KBM-7 (cell line): ENCODE results near the gene FOXN1.
"Not testable (repeated sequence)": the region's sequence is repeated elsewhere in the genome, so short reads cannot be mapped to it uniquely, and the experiment has no call there.

ENCODE experiments used
- DNase-seq: peaks from one replicate; pipeline ENCODE4 v3.0.0-alpha.2; 2015
- in situ Hi-C: fragments of 300-500 bp; cut with MboI; formaldehyde crosslinking; loops from 2 replicates; pipeline ENCODE4 v1.14.3; 2020; ENCODE audit warnings: low sequenced_read_pairs, low pct_unique_long_range_greater_than_20kb, mixed read lengths

The FOXN1 gene

DNA sequence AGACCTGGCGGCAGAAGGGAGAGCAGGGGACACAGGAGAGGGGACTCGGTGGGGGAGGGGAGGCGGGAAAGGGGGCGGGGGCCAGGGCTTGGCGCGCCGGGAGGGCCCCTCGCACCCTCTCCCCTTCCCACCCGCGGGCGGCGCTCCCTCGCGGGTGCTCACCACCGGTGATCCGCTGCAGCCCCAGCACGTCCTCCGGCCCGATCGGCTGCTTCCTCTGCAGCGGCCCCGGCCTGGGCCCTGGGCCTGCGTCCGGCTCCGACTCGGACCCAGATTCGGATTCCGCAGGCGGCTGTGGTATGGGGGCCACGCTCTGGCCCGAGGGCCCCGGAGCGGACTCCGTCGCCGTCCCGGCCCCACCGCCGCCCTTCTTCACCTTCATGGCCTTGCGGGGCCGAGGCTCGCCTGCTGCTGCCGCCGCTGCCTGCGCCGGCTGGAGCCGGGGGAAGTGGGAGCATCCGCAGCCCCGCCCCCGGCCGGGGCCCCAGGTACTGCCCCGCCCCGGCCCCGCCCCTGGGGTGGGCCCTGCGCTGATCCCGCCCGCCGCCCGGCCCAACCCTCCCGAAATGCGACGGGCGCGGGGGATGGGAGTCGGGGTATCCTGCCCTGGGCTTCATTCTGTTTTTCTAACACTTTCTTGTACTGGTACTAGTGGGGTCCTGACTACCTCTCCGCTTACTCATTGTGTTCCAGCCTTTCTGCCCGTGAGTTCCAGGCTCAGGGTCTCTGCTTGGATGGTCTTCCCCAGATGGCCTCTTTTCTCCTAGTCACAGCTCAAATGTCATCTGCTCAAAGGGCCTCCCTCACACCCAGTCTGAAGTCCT lies 46.2 kb downstream of the FOXN1 start, which contains the start of gene UNC119:
TSS of gene UNC119 (minus strand) at position 449 of the 824 bp plus-strand sequence. CDS start at position 382, 67 bp downstream.
- in situ Hi-C loops: no loop called here

DNA sequence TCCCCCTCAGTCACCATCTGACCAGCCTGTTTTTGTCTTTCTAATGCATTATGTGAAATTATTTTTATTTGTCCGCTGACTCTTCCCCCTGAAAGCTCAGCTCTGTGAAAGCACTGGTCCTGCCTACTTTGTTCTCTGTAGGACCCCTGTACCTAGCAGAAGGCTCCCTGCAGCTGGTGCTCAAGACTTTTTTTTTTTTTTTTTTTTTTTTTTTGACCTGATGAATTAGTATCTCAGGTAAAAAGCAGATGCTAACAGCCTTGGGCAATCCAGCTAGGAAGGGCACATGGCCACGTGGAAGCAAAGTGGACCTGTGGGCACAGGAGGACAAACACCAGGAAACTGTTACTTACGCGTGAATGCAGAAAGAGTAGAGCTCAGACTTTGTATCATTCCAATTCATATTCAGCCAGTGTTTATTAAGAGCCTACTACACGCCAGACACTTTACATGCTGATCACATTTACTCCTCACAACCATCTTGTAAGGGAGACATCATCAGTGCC lies 46.9 kb downstream of the FOXN1 start:
- DNase-seq: no peak
- in situ Hi-C loops: no loop called here

More for the DNA sequence above, 46.2 kb downstream of the FOXN1 start, which contains the start of gene UNC119:
- peak; percentile 63 for DNase-seq

DNA sequence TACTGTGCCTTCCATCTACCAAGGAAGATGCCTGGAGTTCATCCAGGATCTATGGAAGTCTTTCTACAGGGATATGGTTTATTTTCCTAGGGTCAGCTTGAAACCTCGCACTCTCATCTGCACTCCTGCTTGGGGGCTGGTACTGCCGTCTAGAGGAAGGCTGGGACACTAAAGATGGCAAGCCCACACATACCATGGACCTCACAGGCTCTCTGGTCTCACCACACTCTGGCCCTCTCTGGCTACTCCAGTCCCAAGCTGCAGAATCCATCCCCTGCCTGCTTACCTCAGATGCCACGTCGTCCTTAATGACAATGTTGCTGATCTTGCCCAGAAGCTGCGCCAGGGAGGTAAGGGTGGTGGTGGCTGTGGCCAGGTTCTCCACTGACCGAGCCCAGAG lies 48.4 kb downstream of the FOXN1 start:
- DNase-seq: no peak
- in situ Hi-C loops: no loop called here

DNA sequence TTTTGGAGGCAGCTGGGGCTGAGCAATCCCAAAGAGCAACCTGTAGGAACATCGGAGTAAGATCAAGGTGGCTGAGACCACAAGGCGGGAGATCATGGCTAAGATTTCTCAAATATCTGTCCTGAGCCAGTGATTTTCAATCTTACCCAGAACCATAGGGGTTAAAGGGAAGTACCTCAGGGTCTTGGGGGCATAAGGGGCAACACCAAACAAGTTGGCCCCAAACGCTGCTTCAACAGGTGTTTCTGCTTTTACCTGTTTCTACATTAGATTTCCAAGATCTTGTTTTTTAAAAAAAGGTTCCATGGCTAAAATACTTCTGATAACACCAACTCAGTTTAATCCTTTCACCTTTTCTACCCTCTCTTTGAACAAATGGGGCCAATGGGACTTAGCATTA lies 48.9 kb downstream of the FOXN1 start:
- in situ Hi-C loops: no loop called here
- DNase-seq: no peak

DNA sequence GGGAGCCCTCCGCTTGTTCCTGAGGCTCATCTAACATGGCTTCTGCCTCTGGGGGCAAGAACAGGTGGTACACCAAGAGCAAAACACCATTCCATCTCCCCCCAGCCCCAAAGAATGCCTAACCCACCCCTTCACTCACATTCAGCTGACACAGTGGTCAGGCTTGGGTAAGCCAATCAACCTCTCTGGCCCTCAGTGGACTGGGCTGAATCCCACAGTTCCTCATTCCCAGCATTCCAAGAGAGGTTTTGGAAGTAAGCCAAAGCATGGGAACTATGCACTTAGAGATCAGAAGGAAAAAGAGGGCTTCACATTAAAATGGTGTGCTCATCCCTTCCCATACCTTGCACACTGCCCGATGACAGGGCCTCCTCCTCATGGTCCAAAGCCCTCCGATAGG lies 57.3 kb downstream of the FOXN1 start:
- in situ Hi-C loops: no loop called here
- DNase-seq: no peak

DNA sequence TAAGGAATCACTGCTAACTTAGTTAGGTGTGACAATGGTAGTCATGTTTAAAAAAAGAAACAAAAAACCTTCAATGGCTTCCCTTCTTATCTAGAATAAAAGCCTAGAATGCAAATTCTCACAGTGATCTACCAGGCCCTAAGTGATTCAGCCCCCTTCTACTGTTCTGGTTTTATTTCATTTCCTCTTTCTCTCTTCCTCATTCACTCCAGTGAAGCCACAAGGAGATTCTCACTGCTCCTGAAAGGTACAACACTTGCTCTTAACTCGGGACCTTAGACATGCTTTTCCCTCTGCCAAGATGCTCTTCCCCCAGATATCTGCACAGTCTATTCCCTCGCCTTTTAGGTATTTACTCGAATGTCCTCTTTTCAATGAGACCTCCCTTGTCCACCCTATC lies 61.5 kb downstream of the FOXN1 start:
- peak; percentile 77 for DNase-seq
- in situ Hi-C loops: no loop called here

DNA sequence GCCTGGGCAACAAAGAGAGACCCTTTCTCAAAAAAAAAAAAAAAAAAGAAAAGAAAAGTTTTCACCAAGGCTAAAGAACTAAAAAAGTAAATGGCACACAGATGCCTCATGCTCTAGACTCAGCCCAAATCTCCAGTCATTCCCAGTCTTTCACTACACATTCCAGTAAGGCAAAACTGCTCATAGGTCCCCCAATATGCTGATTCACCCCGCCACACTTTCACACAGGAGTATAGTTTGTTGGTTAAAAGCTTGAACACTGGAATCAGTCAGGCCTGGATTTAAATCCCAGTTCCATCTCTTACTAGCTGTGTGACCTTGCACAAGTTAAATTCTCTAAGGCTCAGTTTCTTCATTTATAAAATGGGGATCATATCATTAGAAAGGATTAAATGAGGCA lies 63.3 kb downstream of the FOXN1 start:
- in situ Hi-C loops: no loop called here
- no peak for DNase-seq

DNA sequence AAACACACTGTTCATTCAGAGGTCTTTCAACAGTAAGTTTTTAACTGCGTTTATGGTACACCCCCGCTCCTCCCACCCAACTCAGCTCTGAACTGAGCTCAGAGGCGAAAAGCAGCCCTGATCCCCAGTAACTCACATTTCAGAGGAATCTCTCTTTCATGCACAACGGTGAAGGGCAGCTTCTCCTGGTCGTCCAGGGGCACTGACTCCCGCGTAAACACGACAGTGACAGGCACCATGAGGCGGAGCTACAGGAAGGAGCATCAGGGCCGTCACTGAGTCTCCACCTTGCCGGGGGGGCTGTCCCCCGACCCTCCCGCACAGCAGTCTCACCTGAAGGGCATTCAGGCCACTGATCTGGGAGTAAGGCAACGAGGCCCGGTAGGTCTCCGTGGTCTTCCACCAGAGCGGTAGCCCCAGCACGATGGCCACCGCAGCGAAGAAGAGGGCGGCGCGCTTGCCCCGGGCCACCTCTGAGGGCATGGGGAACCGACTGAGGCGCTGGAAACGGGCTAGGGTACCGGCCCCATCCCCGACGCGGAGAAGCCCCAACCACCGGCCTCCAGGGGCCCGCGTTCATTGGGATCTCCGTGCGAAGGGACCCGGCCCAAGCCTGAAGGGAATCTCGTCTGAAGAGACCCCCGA lies 64.7 kb downstream of the FOXN1 start:
- in situ Hi-C loops: no loop called here
- peak; percentile 46 for DNase-seq

DNA sequence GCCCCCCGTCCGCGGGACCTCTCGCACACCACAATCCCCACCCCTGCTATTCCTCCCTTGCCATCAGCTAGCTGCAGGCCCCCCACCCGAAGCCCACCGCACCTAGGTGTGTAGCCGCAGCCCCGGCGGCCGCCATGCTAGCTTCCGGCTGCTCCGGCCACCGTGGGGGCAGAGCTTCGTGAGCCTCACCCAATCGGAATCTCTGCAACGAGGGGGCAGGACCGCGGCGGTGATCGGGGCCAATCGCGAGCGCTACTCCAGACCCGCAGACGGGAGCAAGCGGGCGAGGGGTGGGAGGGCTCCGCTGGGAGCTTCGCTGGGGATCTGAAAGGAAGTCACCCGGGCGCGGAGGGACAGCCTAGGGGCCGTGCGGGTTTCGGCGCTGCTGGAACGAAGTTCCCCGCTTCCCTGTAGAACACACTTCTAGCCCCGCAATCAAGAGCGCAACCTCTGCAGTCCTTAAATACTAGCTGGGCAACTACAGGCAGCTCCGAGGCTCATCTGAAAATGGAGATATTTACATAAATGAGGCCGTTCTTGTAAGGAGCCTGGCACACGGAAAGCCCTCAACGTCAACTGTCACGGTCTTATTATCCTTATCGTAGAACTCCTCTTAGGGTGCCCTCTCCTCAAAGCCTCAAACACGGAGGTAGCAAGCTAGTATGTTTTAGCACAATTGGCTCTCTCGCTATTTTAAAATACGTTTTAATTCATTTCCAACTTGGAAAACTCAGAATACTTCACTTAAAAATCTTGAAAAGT lies 65.4 kb downstream of the FOXN1 start, which contains the start of gene PIGS:
TSS of gene PIGS (minus strand) at position 164 of the 762 bp plus-strand sequence. CDS start at position 136, 28 bp downstream.
- in situ Hi-C loops: no loop called here
- peak; percentile 94 for DNase-seq

DNA sequence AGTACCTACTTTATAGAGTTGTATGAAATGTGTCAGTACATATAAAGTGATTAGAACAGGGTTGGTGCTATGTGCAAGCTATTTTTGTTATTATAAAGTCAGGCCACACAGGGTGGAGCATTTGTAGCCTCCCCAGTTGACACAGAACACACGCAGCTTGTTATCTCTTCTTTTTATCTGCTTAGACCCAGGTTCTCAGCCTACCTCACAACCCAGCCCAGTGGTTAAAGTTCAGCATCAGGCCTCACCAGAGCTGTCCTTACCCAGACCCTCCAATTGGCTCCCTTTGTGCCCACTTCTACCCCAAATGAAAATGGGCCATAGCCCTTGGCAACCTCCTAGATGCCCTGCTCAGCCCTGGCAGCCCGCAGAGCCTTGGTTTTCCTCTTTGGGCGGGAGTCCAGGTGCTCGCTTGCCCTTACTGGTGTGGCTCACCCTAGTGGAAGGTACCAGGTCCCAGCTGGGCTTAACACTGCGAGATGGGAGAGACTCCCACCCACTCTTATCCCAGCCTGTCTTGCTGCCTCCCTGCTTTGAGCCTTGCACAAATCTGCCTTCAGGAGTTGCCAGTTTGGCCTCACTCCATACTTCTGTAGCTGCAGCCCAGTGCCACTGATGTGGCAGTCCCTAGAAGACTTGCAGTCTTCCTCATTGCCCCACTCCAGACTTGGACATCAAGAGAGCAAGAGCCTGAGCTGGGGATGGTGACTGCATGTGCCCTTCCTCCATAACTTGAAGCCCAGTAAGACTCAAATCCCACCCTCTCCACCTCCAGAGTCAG lies 66.3 kb downstream of the FOXN1 start:
- no peak for DNase-seq
- in situ Hi-C loops: no loop called here

DNA sequence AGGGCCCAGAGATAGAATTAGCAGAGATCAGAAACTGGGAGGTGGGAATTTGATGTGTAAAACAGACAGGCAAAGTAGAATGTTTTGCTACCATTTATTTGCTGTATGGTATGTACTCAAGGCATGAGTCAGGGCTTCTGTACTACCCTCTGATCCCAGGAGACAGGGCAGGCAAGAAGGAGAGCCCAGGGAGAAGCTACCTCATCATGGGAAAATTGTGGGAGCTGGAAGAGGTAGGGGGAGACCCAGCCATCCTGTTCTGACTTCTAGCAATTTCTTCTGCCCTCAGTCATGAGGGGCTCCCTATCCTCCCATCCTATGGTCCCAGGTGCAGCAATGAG lies 66.9 kb downstream of the FOXN1 start:
- no peak for DNase-seq
- in situ Hi-C loops: no loop called here

DNA sequence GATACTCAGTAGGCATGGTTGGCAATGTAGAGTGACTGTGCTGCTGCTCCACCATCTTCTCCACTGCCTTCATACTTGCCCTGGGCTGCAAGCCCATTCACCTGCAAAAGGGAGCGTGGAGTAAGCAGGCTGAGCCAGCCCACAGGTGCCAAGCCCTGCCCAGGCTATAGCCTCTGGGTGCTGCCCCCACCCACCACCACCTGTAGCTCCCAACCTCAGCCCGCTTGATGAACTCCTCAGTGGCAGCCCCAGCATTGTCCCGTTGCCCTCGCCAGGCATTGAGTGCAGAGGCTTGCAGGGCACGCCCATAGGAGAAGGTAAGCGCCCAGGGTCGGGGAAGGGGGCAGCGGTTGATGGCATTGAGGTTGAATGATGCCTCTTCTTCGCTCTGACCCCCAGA lies 67.4 kb downstream of the FOXN1 start:
- in situ Hi-C loops: no loop called here
- no peak for DNase-seq

DNA sequence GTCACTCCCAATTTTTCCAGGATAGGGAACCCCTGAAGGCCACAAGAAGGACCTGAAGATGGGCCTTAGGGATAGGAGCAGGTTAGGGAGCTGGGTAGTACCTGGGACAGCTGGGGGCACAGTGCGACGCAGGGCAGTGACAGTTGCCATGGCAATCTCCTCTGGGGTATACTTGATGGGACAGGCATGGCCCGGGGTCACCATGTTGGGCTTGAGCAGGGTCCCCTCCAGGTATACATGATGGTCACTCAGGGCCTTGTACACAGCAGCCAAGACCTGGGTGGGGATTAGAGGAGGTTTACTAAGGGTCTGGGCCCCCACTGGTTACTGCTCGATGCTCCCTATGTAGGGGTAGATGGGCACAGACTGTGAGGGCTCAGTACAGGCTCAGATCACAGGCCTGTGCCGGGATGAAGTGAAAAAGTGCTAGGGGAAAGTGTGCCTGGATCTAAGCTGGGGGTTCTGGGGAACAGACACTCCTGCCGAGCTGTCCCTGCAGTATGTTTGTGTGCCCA lies 67.9 kb downstream of the FOXN1 start:
- DNase-seq: no peak
- in situ Hi-C loops: no loop called here

DNA sequence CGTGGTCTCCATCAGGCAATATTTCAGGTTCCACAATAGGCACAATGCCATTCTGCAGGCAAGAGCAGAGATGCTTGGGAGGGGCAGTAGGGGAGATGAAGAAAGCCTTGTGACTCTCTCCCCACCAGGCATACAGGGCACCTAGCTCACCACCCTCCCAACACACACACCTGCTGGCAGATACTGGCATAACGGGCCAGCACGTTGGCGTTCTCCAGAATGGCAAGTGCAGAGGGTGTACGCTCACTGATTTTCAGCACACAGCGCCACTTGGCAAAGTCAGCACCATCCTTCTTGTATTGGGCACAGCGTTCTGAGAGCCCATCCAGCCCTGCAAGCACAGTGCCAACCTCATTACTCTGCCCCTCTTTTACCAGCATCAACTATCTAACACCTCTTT lies 68.4 kb downstream of the FOXN1 start:
- in situ Hi-C loops: no loop called here
- no peak for DNase-seq

DNA sequence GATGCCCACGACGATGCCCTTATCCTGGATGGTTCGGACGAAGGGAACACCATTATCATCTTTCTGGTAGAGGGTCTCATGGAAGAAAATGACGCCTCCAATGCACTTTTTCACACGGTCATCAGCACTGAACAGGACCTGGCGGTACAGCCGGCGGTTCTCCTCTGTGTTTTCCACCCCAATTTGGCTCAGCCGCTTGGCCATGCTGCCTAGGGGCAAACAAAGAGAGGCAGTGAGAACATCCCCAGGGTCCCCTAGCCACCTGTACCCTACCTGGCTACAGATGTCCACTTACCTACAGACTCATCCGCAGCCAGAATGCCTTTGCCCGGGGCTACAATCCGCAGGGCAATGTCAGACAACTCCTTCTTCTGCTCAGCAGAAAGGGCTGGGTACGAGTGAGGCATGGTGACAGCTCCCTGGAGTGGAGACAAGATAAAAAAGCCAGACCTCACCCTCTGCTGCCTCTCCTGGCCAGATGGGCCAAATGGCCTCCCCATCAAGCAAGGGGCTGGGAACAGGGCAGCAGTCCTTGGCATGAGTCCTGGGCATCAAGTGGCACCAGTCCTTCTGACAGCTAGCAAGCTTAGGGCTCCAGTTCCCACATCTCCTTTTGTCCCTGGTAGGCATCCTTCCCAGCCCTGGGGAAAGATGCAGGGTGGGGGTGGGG lies 69.1 kb downstream of the FOXN1 start:
- in situ Hi-C loops: no loop called here
- DNase-seq: no peak

DNA sequence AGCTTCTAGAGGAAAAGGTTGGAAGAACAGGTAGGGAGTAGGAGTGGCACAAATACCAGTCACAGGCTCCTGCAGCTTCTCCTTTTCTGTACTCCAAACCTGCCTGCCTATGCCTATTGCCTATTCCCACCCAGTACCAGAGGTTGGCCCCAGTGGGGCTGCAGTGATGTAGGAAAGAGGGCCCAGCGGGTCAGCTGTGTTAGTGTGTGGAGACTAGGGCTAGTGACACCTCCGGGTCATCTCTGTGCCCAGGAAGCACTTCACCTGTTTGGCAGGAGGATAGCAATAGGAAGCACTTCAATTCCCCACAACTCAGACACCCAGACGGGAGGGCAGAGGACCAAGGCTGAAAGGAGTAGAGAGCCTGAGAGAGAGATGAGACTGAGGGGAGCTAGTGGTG lies 69.9 kb downstream of the FOXN1 start:
- in situ Hi-C loops, DNase-seq: not testable (repeated sequence)

DNA sequence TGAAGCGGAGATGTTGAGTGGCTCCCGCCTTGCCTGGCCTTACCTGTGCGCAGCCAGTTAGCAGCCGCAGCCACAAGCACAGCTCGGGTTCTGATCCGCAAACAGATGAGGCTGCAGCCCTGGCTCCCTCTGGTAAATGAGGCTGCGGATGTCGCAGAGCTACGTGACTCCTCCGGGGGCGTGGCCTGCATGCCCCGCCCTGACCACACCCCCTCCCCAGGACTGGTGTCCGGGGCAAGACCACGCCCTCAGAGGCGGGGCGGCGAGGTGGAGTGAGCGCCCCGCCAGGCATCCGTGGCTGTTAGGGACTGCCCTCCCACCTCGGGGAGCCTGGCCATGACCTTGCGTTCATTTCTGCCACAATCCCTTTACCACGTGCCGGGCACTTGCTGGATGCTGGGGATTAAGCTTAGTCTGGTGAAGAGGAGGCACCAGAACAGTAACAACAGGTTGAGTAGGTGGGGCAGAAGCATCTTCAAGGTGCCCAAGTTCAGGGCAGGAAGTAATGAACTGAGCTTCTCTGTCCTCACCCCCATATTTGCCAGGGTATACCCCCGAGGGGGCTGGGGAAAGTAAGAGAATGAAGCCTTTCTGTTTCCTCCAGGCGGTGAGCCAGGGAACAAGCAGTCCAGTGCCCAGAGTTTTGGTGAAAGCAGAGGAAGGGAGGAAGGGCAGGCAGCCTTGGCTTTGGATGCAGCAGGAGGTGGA lies 70.8 kb downstream of the FOXN1 start, which contains the start of gene ALDOC:
TSS of gene ALDOC (minus strand) at position 138 of the 708 bp plus-strand sequence. CDS start 1,363 bp downstream, outside the sequence.
- in situ Hi-C loops: no loop called here
- DNase-seq: peak; percentile 94

DNA sequence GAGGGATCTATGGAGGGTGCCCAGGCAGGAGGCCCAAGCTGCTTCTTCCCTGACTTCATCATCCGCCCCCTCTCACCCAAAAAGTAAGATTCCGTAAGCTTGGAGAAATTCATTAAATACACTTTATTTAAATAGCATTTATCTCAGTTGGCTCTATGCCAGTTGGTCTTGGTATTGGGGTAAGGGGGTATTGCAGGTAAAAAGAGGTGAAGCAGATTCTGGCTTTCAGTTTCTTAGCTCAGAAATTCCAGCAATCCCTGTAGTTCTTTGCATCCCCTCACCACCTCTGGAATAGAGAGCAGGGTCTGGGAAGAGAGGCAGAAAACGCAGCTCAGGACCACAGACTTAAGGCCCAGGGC lies 71.3 kb downstream of the FOXN1 start:
- DNase-seq: no peak
- in situ Hi-C loops: no loop called here
